Measurements from ENCODE around the gene MTHFS.
"Not testable (repeated sequence)": the region's sequence is repeated elsewhere in the genome, so short reads cannot be mapped to it uniquely, and the experiment has no call there.

MTHFS gene

DNA sequence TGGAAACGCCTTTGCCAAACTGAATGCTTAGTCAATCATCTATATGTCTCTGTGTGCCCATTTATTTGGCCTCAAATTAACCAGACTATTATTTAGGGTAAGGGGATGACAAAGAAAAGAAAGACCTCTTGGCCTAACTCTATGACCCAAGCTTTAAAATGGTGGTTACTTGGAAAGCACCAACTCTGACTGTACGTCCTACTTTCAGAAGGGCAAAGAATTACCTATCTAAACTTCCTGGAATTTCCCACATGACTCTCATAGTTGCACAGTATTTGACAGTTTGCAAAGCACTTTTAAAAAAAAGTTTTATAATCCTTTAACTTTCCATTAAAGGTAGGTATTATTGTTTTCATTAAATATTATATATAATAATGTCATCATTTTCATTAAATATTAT is 6.3 kb upstream of the MTHFS start:
- no peaks in the 10 kb centered on the region for H3K36me3 Mint-ChIP-seq (ENCODE audit: low read depth)
- intact Hi-C loops (cut with micrococcal nuclease) = no loop called here
- no peak overlapping the region for H3K4me3 Mint-ChIP-seq
- H3K4me1 Mint-ChIP-seq (ENCODE audit: low read depth) = peaks cover 29% of the 10 kb centered on the region
- no peaks in the 10 kb centered on the region for H3K9me3 Mint-ChIP-seq
- no peak overlapping the region for H3K27ac Mint-ChIP-seq
- H3K27me3 Mint-ChIP-seq = peaks cover 20% of the 10 kb centered on the region

DNA sequence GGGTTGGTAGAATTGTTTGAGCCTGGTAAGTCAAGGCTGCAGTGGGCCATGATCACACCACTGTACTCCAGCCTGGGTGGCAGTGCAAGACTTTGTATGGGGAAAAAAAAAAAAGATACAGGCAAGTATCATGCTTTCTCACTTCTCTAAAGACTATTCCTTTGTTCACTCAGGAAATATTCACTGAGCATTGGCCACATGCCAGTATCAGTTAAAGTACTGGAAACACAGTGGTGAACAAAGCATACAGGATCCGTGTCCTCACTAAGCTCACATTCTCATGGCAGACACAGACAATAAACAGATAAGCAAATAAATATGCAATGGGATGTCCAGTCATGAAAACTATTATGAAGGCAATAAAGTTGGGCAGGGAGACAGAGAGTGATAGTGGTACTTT is 5.1 kb upstream of the MTHFS start:
- no peaks in the 10 kb centered on the region for H3K36me3 Mint-ChIP-seq (ENCODE audit: low read depth)
- H3K4me1 Mint-ChIP-seq (ENCODE audit: low read depth) = peaks cover 30% of the 10 kb centered on the region
- intact Hi-C loops (cut with micrococcal nuclease) = no loop called here
- H3K4me3 Mint-ChIP-seq = no peak overlapping the region
- peaks cover 21% of the 10 kb centered on the region for H3K27me3 Mint-ChIP-seq
- H3K9me3 Mint-ChIP-seq = no peaks in the 10 kb centered on the region
- no peak overlapping the region for H3K27ac Mint-ChIP-seq

DNA sequence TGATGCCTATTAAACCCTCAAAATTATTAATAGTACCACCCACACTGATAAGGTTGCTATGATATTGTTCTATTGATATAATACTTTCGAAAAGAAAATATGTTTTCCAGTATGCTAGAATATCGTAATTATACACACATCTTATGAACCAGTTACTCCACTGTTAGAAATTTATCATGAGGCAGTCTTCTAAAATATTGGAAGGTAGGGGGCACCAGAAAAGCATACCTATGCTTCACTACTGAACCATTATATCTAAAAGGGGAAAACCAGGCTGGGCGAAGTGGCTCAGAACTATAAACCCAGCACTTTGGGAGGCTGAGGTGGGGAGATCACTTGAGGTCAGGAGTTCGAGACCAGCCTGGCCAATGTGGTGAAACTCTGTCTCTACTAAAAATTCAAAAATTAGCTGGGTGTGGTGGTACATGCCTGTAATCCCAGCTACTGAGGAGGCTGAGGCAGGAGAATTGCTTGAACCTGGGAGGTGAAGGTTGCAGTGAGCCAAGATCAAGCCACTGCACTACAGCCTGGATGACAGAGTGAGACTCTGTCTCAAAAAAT is 4.1 kb upstream of the MTHFS start:
- H3K4me3 Mint-ChIP-seq = not testable (repeated sequence)

DNA sequence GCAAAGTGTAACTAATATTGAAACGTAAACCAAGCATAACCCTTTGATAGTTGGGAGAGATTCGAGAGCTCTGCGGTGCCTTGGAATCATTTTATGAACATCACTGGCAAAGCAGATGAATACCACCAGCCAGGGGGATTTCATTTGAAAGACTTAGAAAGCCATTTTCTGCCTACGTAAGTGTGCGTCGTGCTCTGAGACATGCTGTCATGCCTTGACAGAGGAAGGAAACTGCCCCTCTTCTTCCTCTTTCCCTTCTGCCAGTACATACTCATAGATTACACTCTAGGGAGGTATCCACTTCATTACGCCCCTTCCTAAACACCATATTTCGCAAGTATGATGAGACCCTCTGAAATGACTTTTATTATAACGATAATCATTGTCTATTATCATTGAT is 3.3 kb upstream of the MTHFS start:
- no peak overlapping the region for H3K4me3 Mint-ChIP-seq
- peaks cover 42% of the 10 kb centered on the region for H3K4me1 Mint-ChIP-seq (ENCODE audit: low read depth)
- no peaks in the 10 kb centered on the region for H3K36me3 Mint-ChIP-seq (ENCODE audit: low read depth)
- intact Hi-C loops (cut with micrococcal nuclease) = no loop called here
- H3K9me3 Mint-ChIP-seq = no peaks in the 10 kb centered on the region
- peaks cover 28% of the 10 kb centered on the region for H3K27me3 Mint-ChIP-seq
- no peak overlapping the region for H3K27ac Mint-ChIP-seq

More for the DNA sequence above, 4.1 kb upstream of the MTHFS start:
- H3K36me3 Mint-ChIP-seq (ENCODE audit: low read depth); H3K27ac Mint-ChIP-seq; H3K9me3 Mint-ChIP-seq; intact Hi-C loops (cut with micrococcal nuclease): not testable (repeated sequence)
- Mint-ChIP-seq H3K27me3 (peaks cover 27% of the 10 kb centered on the region), H3K4me1 (ENCODE audit: low read depth) (peaks cover 38% of the 10 kb centered on the region)

DNA sequence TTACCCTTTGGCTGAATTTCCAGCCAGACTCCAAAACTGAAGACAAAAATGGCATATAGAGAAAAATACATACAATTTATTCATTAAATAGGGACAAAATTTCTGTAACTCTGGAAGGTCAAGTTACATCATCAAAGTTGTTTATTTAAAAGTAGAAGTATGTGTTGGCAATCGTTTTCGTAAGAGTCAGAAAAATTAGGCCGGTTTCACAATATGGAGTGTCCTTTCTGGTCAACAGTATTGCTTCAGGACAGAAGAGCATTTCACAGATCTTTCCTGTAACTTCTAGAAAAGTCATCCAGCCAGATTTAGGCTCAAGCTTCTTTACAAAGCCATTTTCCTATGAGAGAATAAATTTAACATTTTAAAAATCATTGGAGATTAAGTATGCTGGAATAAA is 2.0 kb upstream of the MTHFS start:
- H3K27ac Mint-ChIP-seq; H3K4me3 Mint-ChIP-seq; H3K36me3 Mint-ChIP-seq (ENCODE audit: low read depth); H3K9me3 Mint-ChIP-seq: not testable (repeated sequence)
- Mint-ChIP-seq H3K4me1 (ENCODE audit: low read depth) (peaks cover 44% of the 10 kb centered on the region), H3K27me3 (peaks cover 30% of the 10 kb centered on the region)
- intact Hi-C loops (cut with micrococcal nuclease) = loop anchor here (10.0 kb wide), 1 partner anchor 166 kb away; no protein-coding TSS in a partner anchor

DNA sequence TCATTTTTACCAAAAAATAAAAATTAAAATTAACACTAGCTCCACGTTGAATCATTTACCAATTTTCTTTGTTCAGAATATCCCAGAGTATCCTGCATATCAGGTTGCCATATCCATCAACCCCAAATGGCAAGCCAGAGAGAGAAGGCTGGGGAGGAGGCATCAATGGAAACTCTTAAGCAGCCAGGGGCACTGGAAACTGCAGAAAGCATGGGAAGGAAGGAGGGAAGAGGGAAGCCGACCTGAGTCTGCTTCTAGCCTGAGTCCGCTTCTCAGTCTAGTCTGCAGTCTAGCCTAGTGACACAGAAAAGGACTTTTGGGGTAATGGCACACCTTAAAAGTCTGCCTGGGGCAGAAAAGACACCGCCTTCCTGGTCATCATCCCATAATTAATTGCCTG is 1.6 kb upstream of the MTHFS start:
- intact Hi-C loops (cut with micrococcal nuclease) = loop anchor here (10.0 kb wide), 1 partner anchor 166 kb away; no protein-coding TSS in a partner anchor
- Mint-ChIP-seq H3K27me3 (peaks cover 30% of the 10 kb centered on the region), H3K9me3 (no peaks in the 10 kb centered on the region), H3K4me3 (no peak overlapping the region), H3K36me3 (ENCODE audit: low read depth) (no peaks in the 10 kb centered on the region), H3K4me1 (ENCODE audit: low read depth) (peaks cover 42% of the 10 kb centered on the region), H3K27ac (no peak overlapping the region)

DNA sequence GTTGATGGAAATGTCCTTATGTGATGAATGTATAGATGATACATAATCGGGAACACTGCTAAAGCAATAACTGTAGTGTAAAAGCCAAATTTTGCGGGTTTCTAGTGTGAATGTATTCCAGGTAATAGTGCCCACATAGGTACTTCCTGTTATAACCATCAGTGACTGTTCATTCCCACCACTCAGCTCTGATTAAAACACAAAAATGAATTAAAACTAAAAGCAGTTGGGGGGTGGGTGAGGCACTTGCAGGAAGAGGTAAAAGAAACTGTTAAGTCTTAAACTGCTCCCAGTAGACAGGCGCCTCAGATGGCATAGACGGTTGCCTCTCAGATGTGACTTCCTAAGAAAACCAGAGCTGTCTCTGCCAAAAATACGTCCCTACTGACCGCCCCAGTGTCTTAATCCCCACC is 893 bp upstream of the MTHFS start:
- Mint-ChIP-seq H3K27me3 (peaks cover 30% of the 10 kb centered on the region), H3K4me1 (ENCODE audit: low read depth) (peaks cover 42% of the 10 kb centered on the region), H3K9me3 (no peaks in the 10 kb centered on the region), H3K27ac (no peak overlapping the region), H3K4me3 (no peak overlapping the region), H3K36me3 (ENCODE audit: low read depth) (no peaks in the 10 kb centered on the region)
- intact Hi-C loops (cut with micrococcal nuclease) = loop anchor here (1.0 to 10.0 kb wide), 2 partner anchors 26 to 167 kb away; no protein-coding TSS in a partner anchor

DNA sequence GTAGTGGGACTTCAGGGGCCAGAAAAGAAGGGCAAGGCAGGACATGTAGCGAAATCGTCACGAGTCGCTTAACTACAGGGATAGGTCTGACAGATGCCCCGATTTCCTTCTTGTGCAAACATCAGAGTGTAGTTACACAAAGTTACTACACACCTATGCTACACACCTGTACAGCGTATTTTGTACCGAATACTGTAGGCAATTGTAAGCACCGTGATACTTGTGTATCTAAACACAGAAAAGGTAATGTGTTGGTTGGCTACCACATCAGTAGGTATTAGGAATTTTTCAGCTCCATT is 515 bp upstream of the MTHFS start:
- Mint-ChIP-seq H3K27me3 (peaks cover 26% of the 10 kb centered on the region), H3K27ac (peak overlapping the region; percentile 80), H3K9me3 (no peaks in the 10 kb centered on the region), H3K4me3 (peak overlapping the region; percentile 92), H3K36me3 (ENCODE audit: low read depth) (no peaks in the 10 kb centered on the region), H3K4me1 (ENCODE audit: low read depth) (peaks cover 39% of the 10 kb centered on the region)
- intact Hi-C loops (cut with micrococcal nuclease) = loop anchor here (1.0 to 10.0 kb wide), 2 partner anchors 26 to 167 kb away; no protein-coding TSS in a partner anchor

DNA sequence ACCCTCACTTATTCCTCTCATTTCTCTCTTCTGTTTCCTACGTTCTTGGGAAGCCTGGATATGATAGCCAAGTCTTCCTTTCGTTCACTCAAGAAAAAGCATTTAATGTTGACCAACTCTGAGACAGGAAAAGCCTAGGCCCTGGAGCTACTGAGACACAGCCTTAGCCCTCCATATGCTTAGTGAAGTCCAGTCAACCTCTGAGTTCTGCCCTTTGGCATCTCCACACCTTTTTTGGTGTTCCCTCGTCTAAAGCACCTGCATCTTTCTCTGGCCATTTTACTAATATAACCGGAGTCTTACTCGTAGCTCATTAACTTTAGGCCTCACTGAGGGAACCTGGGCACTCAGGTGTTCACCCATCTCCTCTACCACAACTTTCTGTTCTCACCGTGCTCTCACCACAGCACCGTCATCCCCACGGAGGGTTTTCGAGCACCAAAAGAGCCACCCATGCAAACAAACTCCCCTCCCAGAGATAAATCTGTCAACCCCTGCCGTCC is 632 bp downstream of the MTHFS start:
- Mint-ChIP-seq H3K27ac (peak overlapping the region; percentile 80), H3K4me1 (ENCODE audit: low read depth) (peaks cover 32% of the 10 kb centered on the region), H3K4me3 (peak overlapping the region; percentile 92), H3K27me3 (peaks cover 21% of the 10 kb centered on the region), H3K36me3 (ENCODE audit: low read depth) (no peaks in the 10 kb centered on the region), H3K9me3 (no peaks in the 10 kb centered on the region)
- intact Hi-C loops (cut with micrococcal nuclease) = loop anchor here (1.0 to 10.0 kb wide), 2 partner anchors 97 to 169 kb away; no protein-coding TSS in a partner anchor

DNA sequence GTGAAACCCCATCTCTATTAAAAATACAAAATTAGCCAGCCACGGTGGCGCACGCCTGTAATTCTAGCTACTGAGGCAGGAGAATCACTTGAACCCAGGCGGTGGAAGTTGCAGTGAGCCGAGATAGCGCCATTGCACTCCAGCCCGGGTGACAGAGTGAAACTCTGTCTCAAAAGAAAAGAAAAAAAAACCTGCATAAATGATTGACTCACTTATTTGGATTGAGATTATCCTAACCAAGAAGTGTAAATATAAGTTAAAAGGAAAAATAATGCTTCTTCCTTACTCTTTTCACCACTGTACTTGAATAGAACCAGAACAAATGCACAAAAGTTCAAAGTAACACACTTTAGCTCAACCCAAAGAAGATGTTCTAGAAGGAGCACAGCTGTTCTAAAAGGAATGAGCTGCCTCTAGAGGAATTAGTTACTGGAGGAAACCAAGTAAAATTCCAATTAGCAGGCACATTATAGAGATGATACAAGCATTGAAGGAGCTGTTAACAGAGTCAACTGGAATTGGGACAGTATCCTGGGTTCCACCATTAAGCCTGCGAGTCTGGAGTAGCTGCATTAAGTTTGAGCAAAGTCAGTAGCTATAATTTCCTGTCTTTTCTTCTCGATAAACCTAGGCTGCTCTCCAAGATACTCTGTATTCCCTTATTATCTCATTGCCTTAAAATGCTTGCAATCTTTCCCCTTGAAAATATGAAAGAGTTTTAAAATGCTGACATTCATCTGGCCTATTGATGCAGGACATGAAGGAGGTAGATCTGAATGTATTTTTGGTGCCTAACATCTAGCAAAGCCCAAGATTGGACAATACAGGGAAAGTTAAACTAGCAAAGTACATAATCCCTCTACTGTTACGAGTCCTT is 9.5 kb downstream of the MTHFS start:
- Mint-ChIP-seq H3K36me3 (ENCODE audit: low read depth) (peaks cover 29% of the 10 kb centered on the region), H3K27me3 (no peaks in the 10 kb centered on the region), H3K4me3 (no peak overlapping the region), H3K4me1 (ENCODE audit: low read depth) (peaks cover 6% of the 10 kb centered on the region), H3K9me3 (no peaks in the 10 kb centered on the region), H3K27ac (no peak overlapping the region)
- intact Hi-C loops (cut with micrococcal nuclease) = no loop called here

DNA sequence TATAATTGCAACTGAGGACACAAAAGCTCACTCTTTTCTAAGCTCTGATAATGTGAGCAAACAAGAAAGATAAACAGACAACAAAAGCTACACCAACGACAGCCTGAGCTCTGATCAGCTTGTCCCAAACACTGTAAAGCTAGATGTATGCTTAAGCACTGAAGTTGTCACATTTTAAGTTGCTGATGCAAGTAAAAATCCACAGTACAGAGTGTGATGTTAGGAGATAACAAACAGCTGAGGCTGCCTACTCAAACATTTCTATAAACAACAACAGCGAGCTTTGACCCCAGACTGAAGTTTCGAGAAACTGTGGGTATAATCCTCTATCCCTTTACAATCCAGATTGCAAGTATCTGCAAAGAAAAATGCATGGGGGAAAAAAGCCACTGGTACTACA is 10.7 kb downstream of the MTHFS start:
- Mint-ChIP-seq H3K4me1 (ENCODE audit: low read depth) (peaks cover 4% of the 10 kb centered on the region), H3K27ac (no peak overlapping the region), H3K27me3 (no peaks in the 10 kb centered on the region), H3K36me3 (ENCODE audit: low read depth) (peaks cover 33% of the 10 kb centered on the region), H3K4me3 (no peak overlapping the region), H3K9me3 (no peaks in the 10 kb centered on the region)
- intact Hi-C loops (cut with micrococcal nuclease) = no loop called here

DNA sequence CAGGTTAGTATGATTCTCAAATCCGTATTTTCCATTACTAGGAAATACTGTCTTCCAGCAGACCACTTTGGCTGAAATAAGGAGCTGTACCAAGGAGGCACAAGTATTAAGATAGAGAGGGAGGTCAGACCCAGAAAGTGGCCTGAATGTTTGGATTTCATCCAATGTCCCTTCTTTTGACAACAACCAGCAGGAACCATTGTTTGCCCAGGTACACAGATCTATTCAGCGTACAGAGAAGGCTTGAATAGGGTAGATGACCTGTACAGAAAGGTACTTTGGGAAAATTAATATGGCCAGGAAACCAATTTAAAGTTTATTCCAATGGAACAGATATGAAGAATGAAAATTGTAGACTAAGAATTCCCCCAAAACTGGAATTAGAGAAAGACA is 12.6 kb downstream of the MTHFS start:
- Mint-ChIP-seq H3K27me3 (no peaks in the 10 kb centered on the region), H3K9me3 (peaks cover 9% of the 10 kb centered on the region), H3K4me1 (ENCODE audit: low read depth) (no peaks in the 10 kb centered on the region), H3K27ac (no peak overlapping the region), H3K36me3 (ENCODE audit: low read depth) (peaks cover 45% of the 10 kb centered on the region), H3K4me3 (no peak overlapping the region)
- intact Hi-C loops (cut with micrococcal nuclease) = no loop called here

DNA sequence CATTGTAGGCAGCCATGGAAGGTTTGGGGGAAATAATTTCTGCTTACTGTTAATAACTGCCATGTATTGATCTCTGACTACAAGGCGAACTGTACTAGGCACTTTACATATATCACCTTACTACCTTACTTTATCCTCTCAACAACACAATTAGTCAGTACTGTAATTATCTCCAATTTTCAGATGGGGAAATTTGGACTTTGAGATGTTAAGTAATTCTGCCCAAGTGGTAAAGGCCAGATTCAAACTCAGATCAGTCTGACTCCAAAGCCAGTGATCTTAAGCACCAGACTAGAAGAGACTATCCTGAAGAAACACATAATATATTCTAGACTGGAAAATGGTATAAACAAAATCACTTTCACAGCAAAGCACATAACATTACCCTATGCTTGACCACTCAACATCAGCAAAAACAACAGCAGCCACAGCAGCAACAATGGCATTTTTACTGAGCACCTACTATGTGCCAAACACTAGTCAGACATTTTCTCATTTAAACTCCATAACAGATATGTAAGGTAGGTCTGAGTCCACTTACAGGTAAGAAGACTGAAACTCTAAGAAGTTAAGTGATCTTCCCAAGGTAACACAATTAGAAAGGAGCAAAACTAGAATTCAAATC is 13.1 kb downstream of the MTHFS start:
- Mint-ChIP-seq H3K9me3 (peaks cover 9% of the 10 kb centered on the region), H3K36me3 (ENCODE audit: low read depth) (peaks cover 44% of the 10 kb centered on the region), H3K4me3 (no peak overlapping the region), H3K27ac (no peak overlapping the region), H3K27me3 (no peaks in the 10 kb centered on the region), H3K4me1 (ENCODE audit: low read depth) (no peaks in the 10 kb centered on the region)
- intact Hi-C loops (cut with micrococcal nuclease) = no loop called here

DNA sequence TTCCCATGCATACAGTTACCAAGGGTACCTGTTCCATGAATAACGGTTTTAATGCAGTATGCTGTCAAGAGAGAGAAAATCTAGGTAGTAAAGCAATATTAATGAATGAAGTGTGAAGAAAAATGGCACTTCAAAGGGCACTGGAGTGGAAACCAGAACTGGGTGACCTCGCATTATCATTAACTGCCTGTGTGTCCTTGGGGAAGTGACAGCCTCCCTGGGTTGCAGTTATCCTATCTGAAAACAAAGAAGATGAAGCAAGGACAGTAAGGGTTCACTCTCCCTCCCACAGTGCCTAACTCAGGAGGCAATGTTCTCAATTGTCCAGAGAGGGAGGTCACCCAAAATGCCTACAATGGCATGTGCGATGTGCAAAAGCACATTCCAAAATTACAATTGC is 15.1 kb downstream of the MTHFS start:
- Mint-ChIP-seq H3K36me3 (ENCODE audit: low read depth) (peaks cover 54% of the 10 kb centered on the region), H3K27ac (no peak overlapping the region), H3K27me3 (no peaks in the 10 kb centered on the region), H3K4me1 (ENCODE audit: low read depth) (no peaks in the 10 kb centered on the region), H3K4me3 (no peak overlapping the region), H3K9me3 (peaks cover 30% of the 10 kb centered on the region)
- intact Hi-C loops (cut with micrococcal nuclease) = no loop called here
